PC-9 (cell line): ENCODE results near the gene SNX8. TPM values are rescaled to one million over a fixed set of nuclear protein-coding genes. Genes with fewer than 3 reads are reported as not detected.
"Not testable (repeated sequence)": the region's sequence is repeated elsewhere in the genome, so short reads cannot be mapped to it uniquely, and the experiment has no call there.

Experiments used
- BruUV-seq: library from RNA; stranded (reverse); fragments of 400-500 nt; replicated peaks from 2 replicates; lab custom pipeline; 2021; lab: Mats Ljungman, UMichigan
- CTCF ChIA-PET: fragments of 300-600 bp; sonication (Branson Sonifier 250); formaldehyde crosslinking; loops from one replicate; lab custom pipeline; 2022; ENCODE audit warnings: antibody characterized with exemption; lab: Charles Lee
- POLR2A ChIA-PET: fragments of 300-600 bp; sonication (Branson Sonifier 250); formaldehyde crosslinking; loops from one replicate; lab custom pipeline; 2022; ENCODE audit warnings: antibody characterized with exemption; ENCODE audit not compliant: unreplicated experiment; lab: Charles Lee
- DNase-seq, 2 experiments: peaks; one replicate each; pipeline versions ENCODE4 v3.0.0 to v3.0.0-alpha.2; 2015 to 2022; ENCODE audit warnings: mixed read lengths in 1 of 2
- H2AFZ ChIP-seq: fragments of 200-600 bp; sonication (generic); 2 replicates; pipeline ENCODE4 v1.8.1; 2017; ENCODE audit warnings: antibody characterized with exemption
- H3F3A ChIP-seq: fragments of 200-600 bp; sonication (generic); 2 replicates; pipeline ENCODE4 v1.8.1; 2017; ENCODE audit warnings: antibody characterized with exemption, mild to moderate bottlenecking, low read depth; ENCODE audit not compliant: insufficient read depth
- H3K27ac ChIP-seq: fragments of 200-600 bp; sonication (generic); 2 replicates; pipeline ENCODE4 v1.6.1; 2016; ENCODE audit warnings: mixed run types
- H3K27me3 ChIP-seq: fragments of 200-600 bp; sonication (generic); 2 replicates; pipeline ENCODE4 v1.6.1; 2016; ENCODE audit warnings: low read depth, mixed run types; ENCODE audit not compliant: insufficient read depth
- H3K36me3 ChIP-seq: fragments of 200-600 bp; sonication (generic); 2 replicates; pipeline ENCODE4 v1.6.1; 2016; ENCODE audit warnings: low read depth, mixed run types
- H3K4me1 ChIP-seq: fragments of 200-600 bp; sonication (generic); replicated peaks from 2 replicates; pipeline ENCODE4 v1.6.1; 2016; ENCODE audit warnings: mixed run types; ENCODE audit not compliant: insufficient read depth
- H3K4me2 ChIP-seq: fragments of 200-600 bp; sonication (generic); 2 replicates; pipeline ENCODE4 v1.6.1; 2017; ENCODE audit warnings: mixed run types
- H3K4me3 ChIP-seq: fragments of 200-600 bp; sonication (generic); 2 replicates; pipeline ENCODE4 v1.6.1; 2016; ENCODE audit warnings: mixed run types
- H3K79me2 ChIP-seq: fragments of 200-600 bp; sonication (generic); 2 replicates; pipeline ENCODE4 v1.6.1; 2017; ENCODE audit warnings: low read depth, mixed run types
- H3K9me2 ChIP-seq: fragments of 200-600 bp; sonication (generic); 2 replicates; pipeline ENCODE4 v1.8.1; 2017; ENCODE audit warnings: mild to moderate bottlenecking; ENCODE audit not compliant: insufficient read depth
- H3K9me3 ChIP-seq: fragments of 200-600 bp; sonication (generic); 2 replicates; pipeline ENCODE4 v1.8.1; 2016; ENCODE audit warnings: low read depth; ENCODE audit not compliant: insufficient read depth
- H4K20me1 ChIP-seq: fragments of 200-600 bp; sonication (generic); 2 replicates; pipeline ENCODE4 v1.8.1; 2017; ENCODE audit not compliant: insufficient read depth
- CTCF ChIP-seq: fragments of 200-600 bp; sonication (generic); conservative IDR thresholded peaks from 2 replicates; pipeline ENCODE4 v1.6.1; 2017; ENCODE audit warnings: mixed run types, antibody characterized with exemption, mild to moderate bottlenecking, moderate library complexity
- EZH2 ChIP-seq: fragments of 200-600 bp; sonication (generic); IDR thresholded peaks from 2 replicates; pipeline ENCODE4 v1.8.0; 2017; ENCODE audit warnings: antibody characterized with exemption, low read depth
- intact Hi-C: fragments of 100-400 bp; cut with micrococcal nuclease; formaldehyde crosslinking; loops from one replicate; pipeline ENCODE4 v1.10.0; 2022; ENCODE audit not compliant: unreplicated experiment
- total RNA-seq: library from RNA; stranded (reverse); gene quantifications from 2 replicates; pipeline ENCODE4 v1.2.3, GENCODE V29; 2021

Gene SNX8
- total RNA-seq, 1 experiment from 2014 or later = 102 TPM

GRCh38 chr7:2270495-2270894 lies 43.7 kb downstream of the SNX8 start:
- CTCF ChIA-PET = no interaction called here
- no peaks in the 10 kb centered on the region for H3K27me3 ChIP-seq
- peaks cover 37% of the 10 kb centered on the region for H3F3A ChIP-seq
- H4K20me1 ChIP-seq = 0 out of 2 replicates have a peak, but pooled peaks cover 5% of the 10 kb centered on the region
- no TSS peak for BruUV-seq
- H3K9me2 ChIP-seq = no peaks in the 10 kb centered on the region
- H3K27ac ChIP-seq = peak overlapping the region; percentile 78
- H3K4me1 ChIP-seq = peaks cover 38% of the 10 kb centered on the region
- intact Hi-C loops = loop anchor here (2.0 kb wide), 1 partner anchor 36 kb away; no protein-coding TSS in a partner anchor
- POLR2A ChIA-PET = interaction anchor here (0.7 kb wide), 1 partner anchor 255 kb away, joined by 29 read pairs; no protein-coding TSS in a partner anchor
- no peaks in the 10 kb centered on the region for H3K9me3 ChIP-seq
- H3K4me3 ChIP-seq = no peak overlapping the region; the same call in 1 of the 2 replicates
- H3K36me3 ChIP-seq = no peaks in the 10 kb centered on the region
- TF ChIP-seq EZH2 (no peak), CTCF (no peak)
- no peak overlapping the region for H2AFZ ChIP-seq
- no peaks in the 10 kb centered on the region for H3K79me2 ChIP-seq
- DNase-seq = no peak
- peak overlapping the region; percentile 85 for H3K4me2 ChIP-seq

GRCh38 chr7:2269991-2270460 lies 44.2 kb downstream of the SNX8 start:
- Histone ChIP-seq H3K9me2 (no peaks in the 10 kb centered on the region), H3K4me3 (peak overlapping the region; percentile 43; the same call in 1 of the 2 replicates), H4K20me1 (0 out of 2 replicates have a peak, but pooled peaks cover 5% of the 10 kb centered on the region), H3K27me3 (no peaks in the 10 kb centered on the region), H3K79me2 (no peaks in the 10 kb centered on the region), H3F3A (peaks cover 38% of the 10 kb centered on the region), H3K36me3 (no peaks in the 10 kb centered on the region), H2AFZ (no peak overlapping the region), H3K9me3 (no peaks in the 10 kb centered on the region), H3K4me1 (peaks cover 41% of the 10 kb centered on the region), H3K27ac (peak overlapping the region; percentile 78), H3K4me2 (peak overlapping the region; percentile 85)
- no TSS peak for BruUV-seq
- TF ChIP-seq CTCF (no peak), EZH2 (no peak)
- intact Hi-C loops = loop anchor here (2.0 kb wide), 1 partner anchor 37 kb away; no protein-coding TSS in a partner anchor
- ChIA-PET POLR2A (interaction anchor here (0.6 to 0.7 kb wide), 2 partner anchors 37 to 255 kb away, joined by 3 to 29 read pairs; no protein-coding TSS in a partner anchor), CTCF (interaction anchor here (0.7 to 0.8 kb wide), 3 partner anchors 9 to 714 kb away, joined by 3 read pairs; partner anchors contain the start of genes MRM2, NUDT1 and TMEM184A)
- peak; percentile 59 to 76 for DNase-seq

DNA sequence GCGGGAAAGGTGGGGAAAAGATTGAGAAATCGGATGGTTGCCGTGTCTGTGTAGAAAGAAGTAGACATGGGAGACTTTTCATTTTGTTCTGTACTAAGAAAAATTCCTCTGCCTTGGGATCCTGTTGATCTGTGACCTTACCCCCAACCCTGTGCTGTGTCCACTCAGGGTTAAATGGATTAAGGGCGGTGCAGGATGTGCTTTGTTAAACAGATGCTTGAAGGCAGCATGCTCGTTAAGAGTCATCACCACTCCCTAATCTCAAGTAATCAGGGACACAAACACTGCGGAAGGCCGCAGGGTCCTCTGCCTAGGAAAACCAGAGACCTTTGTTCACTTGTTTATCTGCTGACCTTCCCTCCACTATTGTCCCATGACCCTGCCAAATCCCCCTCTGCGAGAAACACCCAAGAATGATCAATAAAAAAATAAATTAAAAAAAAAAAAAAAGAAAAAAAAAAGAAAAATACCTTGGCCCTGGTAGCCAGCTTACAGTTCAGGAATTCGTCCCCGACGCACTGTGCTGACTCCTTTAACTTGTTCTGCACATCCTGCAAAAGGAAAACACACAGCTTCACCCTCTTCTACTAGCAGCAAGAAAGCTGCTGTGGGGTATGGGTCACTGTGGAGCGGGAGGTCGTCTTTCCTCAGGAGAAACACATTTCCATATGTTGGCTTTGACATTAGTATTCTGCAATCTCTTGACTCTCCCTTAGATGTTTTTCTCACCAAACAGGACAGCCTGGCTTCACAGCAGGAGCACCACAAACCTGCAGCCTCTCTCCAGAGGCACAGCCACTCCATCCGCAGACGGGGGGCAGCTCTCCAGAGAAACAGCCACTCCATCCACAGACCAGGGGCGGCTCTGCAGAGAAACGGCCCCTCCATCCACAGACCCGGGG lies 44.9 kb downstream of the SNX8 start:
- H3K4me3 ChIP-seq = peak overlapping the region; percentile 43; the same call in 1 of the 2 replicates
- intact Hi-C loops, H3K36me3 ChIP-seq, H3K79me2 ChIP-seq, H3K27me3 ChIP-seq, H3K9me2 ChIP-seq, H4K20me1 ChIP-seq, H3K9me3 ChIP-seq, H2AFZ ChIP-seq: not testable (repeated sequence)
- BruUV-seq = TSS peak; percentile 38
- ChIA-PET POLR2A (interaction anchor here (0.6 kb wide), 1 partner anchor 38 kb away, joined by 3 read pairs; no protein-coding TSS in a partner anchor), CTCF (interaction anchor here (0.6 to 0.8 kb wide), 4 partner anchors 8 to 713 kb away, joined by 3 to 4 read pairs (median 3); partner anchors contain the start of genes MRM2, NUDT1 and TMEM184A)
- peak; percentile 50 to 76 for DNase-seq
- peak overlapping the region; percentile 85 for H3K4me2 ChIP-seq
- peak overlapping the region; percentile 78 for H3K27ac ChIP-seq
- peaks cover 41% of the 10 kb centered on the region for H3K4me1 ChIP-seq
- H3F3A ChIP-seq = peaks cover 38% of the 10 kb centered on the region
